Liver (tissue), 9 donors: ENCODE measurements around the gene CPLX4. TPM values are rescaled to one million over a fixed set of nuclear protein-coding genes. Genes with fewer than 3 reads are reported as not detected.

Experiments
- DNase-seq: peaks from one replicate; pipeline ENCODE4 v3.0.0-alpha.2; 2017; ENCODE audit warnings: low spot score
- H3K27ac ChIP-seq, 2 donors: one replicate each; pipeline ENCODE4 v1.7.0; 2013; ENCODE audit warnings: inconsistent platforms in 2 of 2, low read length in 2 of 2, control low read depth in 1 of 2, low read depth in 1 of 2, mild to moderate bottlenecking in 1 of 2
- H3K27me3 ChIP-seq, 4 donors: one replicate each; pipeline versions ENCODE4 v1.6.1 to v1.7.0; 2013; ENCODE audit warnings: low read length in 3 of 4, inconsistent platforms in 1 of 4, mild to moderate bottlenecking in 1 of 4, moderate library complexity in 1 of 4; ENCODE audit not compliant: control insufficient read depth in 4 of 4, insufficient read depth in 4 of 4
- H3K36me3 ChIP-seq, 4 donors: one replicate each; pipeline versions ENCODE4 v1.6.1 to v1.7.0; 2013; ENCODE audit warnings: low read length in 3 of 4, mild to moderate bottlenecking in 3 of 4, low read depth in 1 of 4, moderate library complexity in 1 of 4; ENCODE audit not compliant: control insufficient read depth in 4 of 4, insufficient read depth in 3 of 4
- H3K4me1 ChIP-seq, 4 donors: one replicate each; pipeline versions ENCODE4 v1.6.1 to v1.7.0; 2013; ENCODE audit warnings: low read length in 3 of 4, mild to moderate bottlenecking in 3 of 4, moderate library complexity in 1 of 4; ENCODE audit not compliant: control insufficient read depth in 4 of 4, insufficient read depth in 4 of 4
- H3K4me3 ChIP-seq, 3 donors: one replicate each; pipeline versions ENCODE4 v1.6.1 to v1.7.0; 2013; ENCODE audit warnings: low read length in 3 of 3, control low read depth in 1 of 3, low read depth in 1 of 3, mild to moderate bottlenecking in 1 of 3
- H3K9ac ChIP-seq, 2 donors: one replicate each; pipeline ENCODE4 v1.7.0; 2013; ENCODE audit warnings: low read length in 2 of 2, mild to moderate bottlenecking in 2 of 2, moderate library complexity in 2 of 2, control low read depth in 1 of 2, low read depth in 1 of 2
- H3K9me3 ChIP-seq, 4 donors: one replicate each; pipeline versions ENCODE4 v1.6.1 to v1.7.0; 2013; ENCODE audit warnings: low read length in 3 of 4; ENCODE audit not compliant: control insufficient read depth in 4 of 4
- EGR1 ChIP-seq, 2 donors: IDR thresholded peaks; 2 replicates each; pipeline ENCODE4 v1.6.1; 2016 to 2018; ENCODE audit warnings: antibody characterized with exemption in 2 of 2, low read depth in 2 of 2
- FOXA1 ChIP-seq: IDR thresholded peaks from 2 replicates; pipeline ENCODE4 v1.6.1; 2016; ENCODE audit warnings: antibody characterized with exemption
- FOXA2 ChIP-seq: IDR thresholded peaks from 2 replicates; pipeline ENCODE4 v1.6.1; 2016; ENCODE audit warnings: antibody characterized with exemption
- GABPA ChIP-seq, 2 donors: IDR thresholded peaks in 1 of 2; conservative IDR thresholded peaks in 1 of 2; 2 replicates each; pipeline ENCODE4 v1.6.1; 2016; ENCODE audit warnings: antibody characterized with exemption in 2 of 2, mild to moderate bottlenecking in 1 of 2, moderate library complexity in 1 of 2
- HNF4A ChIP-seq, 2 donors: conservative IDR thresholded peaks; 2 replicates each; pipeline ENCODE4 v1.6.1; 2016; ENCODE audit warnings: antibody characterized with exemption in 2 of 2, mild to moderate bottlenecking in 2 of 2
- HNF4G ChIP-seq: IDR thresholded peaks from 2 replicates; pipeline ENCODE4 v1.6.1; 2016; ENCODE audit warnings: antibody characterized with exemption
- JUND ChIP-seq, 2 donors: IDR thresholded peaks; 2 replicates each; pipeline ENCODE4 v1.6.1; 2016; ENCODE audit warnings: antibody characterized with exemption in 2 of 2
- NR2F2 ChIP-seq: IDR thresholded peaks from 2 replicates; pipeline ENCODE4 v1.6.1; 2016; ENCODE audit warnings: antibody characterized with exemption
- RAD21 ChIP-seq, 2 donors: IDR thresholded peaks; 2 replicates each; pipeline ENCODE4 v1.6.1; 2016; ENCODE audit warnings: antibody characterized with exemption in 2 of 2, mild to moderate bottlenecking in 2 of 2
- RXRA ChIP-seq, 2 donors: IDR thresholded peaks; 2 replicates each; pipeline ENCODE4 v1.6.1; 2017 to 2018; ENCODE audit warnings: antibody characterized with exemption in 2 of 2, mild to moderate bottlenecking in 1 of 2
- SP1 ChIP-seq: IDR thresholded peaks from 2 replicates; pipeline ENCODE4 v1.6.1; 2018; ENCODE audit warnings: antibody characterized with exemption, mild to moderate bottlenecking
- TAF1 ChIP-seq: conservative IDR thresholded peaks from 2 replicates; pipeline ENCODE4 v1.6.1; 2016; ENCODE audit warnings: antibody characterized with exemption, mild to moderate bottlenecking
- YY1 ChIP-seq: IDR thresholded peaks from 2 replicates; pipeline ENCODE4 v1.6.1; 2016; ENCODE audit warnings: antibody characterized with exemption, mild to moderate bottlenecking
- WGBS: extraction: QIAGEN DNeasy Blood & Tissue Kit; methylation state at CpG from one replicate; pipeline ENCODE4 v1.1.7; 2013; 5-methylcytosine and 5-hydroxymethylcytosine counted together
- polyA plus RNA-seq, 2 donors: library from polyadenylated mRNA; stranded (reverse) in 1 of 2; unstranded in 1 of 2; fragments of 200-250 nt in 1 of 2; fragments of >200 nt in 1 of 2; fragmentation: Nextera tagmentation in 1 of 2; extraction: Ambion mirVana in 1 of 2; gene quantifications; one replicate each; pipeline versions ENCODE4 v1.2.1 to v1.2.3, GENCODE V29; 2013 to 2015
- total RNA-seq, 2 donors: library from RNA; depleted of rRNA; stranded (reverse); fragments of >200 nt; gene quantifications; one replicate each; pipeline ENCODE4 v1.2.3, GENCODE V29; 2014
- TF ChIP-seq, protein P1 (sequence below): IDR thresholded peaks from 2 replicates; pipeline ENCODE4 v1.6.1; 2016; ENCODE audit warnings: antibody characterized with exemption
- TF ChIP-seq, protein P2 (sequence below): IDR thresholded peaks from 2 replicates; pipeline ENCODE4 v1.6.1; 2016; ENCODE audit warnings: antibody characterized with exemption, mild to moderate bottlenecking
- TF ChIP-seq, protein P3 (sequence below): IDR thresholded peaks from 2 replicates; pipeline ENCODE4 v1.6.1; 2016; ENCODE audit warnings: antibody characterized with exemption
- TF ChIP-seq, protein P4 (sequence below): fragments of 150-350 bp; IDR thresholded peaks from 2 replicates; pipeline ENCODE4 v1.5.1; 2017; ENCODE audit warnings: improper control_type of control experiment, low read depth, low read length; ENCODE audit not compliant: missing input control
- TF ChIP-seq, protein P5 (sequence below): IDR thresholded peaks from 2 replicates; pipeline ENCODE4 v1.6.1; 2016; ENCODE audit warnings: antibody characterized with exemption
- donor health status: healthy.
- donor health status: healthy.
- donor health status: healthy.
- donor health status: healthy.
- donor health status: healthy.

CPLX4 gene
- total and polyA plus RNA-seq, 4 donors, result not detected

DNA sequence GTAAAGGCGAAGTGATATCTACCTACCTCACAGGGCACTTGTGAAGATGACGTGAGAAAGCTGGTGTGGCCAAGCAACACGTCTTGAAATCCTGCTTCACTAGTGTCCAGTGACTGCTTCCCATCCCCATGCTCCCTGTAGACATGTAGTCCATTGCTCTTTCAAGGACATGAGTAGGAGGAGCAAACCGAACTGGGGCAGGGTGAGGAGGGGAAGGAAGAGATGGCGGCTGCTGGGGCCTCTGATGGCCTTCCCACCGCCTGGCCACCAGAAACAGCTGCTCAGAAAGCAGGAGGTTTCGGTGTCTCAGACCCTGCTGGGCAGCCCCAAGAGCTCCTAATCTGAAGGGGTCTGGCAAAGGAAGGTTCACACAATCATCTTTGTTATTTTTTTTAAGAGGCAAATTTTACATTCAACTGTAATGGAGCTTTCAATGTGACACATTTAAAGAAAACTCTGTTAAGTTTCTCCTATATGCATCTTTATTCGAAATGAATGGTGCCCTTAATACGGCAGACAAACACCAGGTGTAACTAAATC lies 14.7 kb downstream of the CPLX4 start:
- WGBS, result 82% methylated on average over 9 of the region's 9 CpGs
- Histone ChIP-seq H3K27me3 (peaks cover 0 to 5% (median 1%) of the 10 kb centered on the region in 4 donors), H3K4me1 (peaks cover 1 to 3% (median 2%) of the 10 kb centered on the region in 4 donors), H3K36me3 (no peaks in the 10 kb centered on the region), H3K9me3 (no peaks in the 10 kb centered on the region), H3K9ac (no peak overlapping the region), H3K4me3 (no peak overlapping the region), H3K27ac (no peak overlapping the region)
- TF ChIP-seq FOXA2, result no peak
- TF ChIP-seq YY1, result no peak
- no peak for TF ChIP-seq HNF4G
- DNase-seq, result no peak

DNA sequence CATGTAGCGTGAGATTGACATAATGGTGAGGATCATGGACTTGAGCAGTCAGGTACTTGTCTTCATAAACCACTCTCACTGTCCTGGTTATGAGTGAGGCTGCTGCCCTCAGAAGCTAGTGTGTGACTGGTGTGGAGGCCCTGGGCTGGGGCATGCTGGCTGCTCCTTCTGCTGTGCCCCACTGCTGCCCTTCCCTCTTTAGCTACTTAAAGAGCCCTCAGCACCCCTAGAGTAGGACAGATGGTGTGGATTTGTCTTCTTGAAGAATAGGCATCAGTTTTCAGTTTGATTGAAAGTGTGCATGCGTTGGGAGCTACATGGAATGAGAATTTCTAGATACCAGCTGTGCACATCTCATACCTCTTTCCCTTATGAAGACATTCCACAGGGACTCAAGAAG lies 15.4 kb downstream of the CPLX4 start:
- Histone ChIP-seq H3K4me1 (no peaks in the 10 kb centered on the region), H3K9me3 (no peaks in the 10 kb centered on the region), H3K27ac (no peak overlapping the region), H3K4me3 (no peak overlapping the region), H3K27me3 (peaks cover 0 to 4% (median 1%) of the 10 kb centered on the region in 4 donors), H3K36me3 (no peaks in the 10 kb centered on the region), H3K9ac (no peak overlapping the region)
- WGBS, result 88% methylated on average over 2 of the region's 2 CpGs
- no peak for DNase-seq
- TF ChIP-seq EGR1 (IDR thresholded peaks at IDR 0.05; ENCODE audit: low read depth in 2 of 2), result no peak
- no peak for TF ChIP-seq FOXA2
- no peak for TF ChIP-seq GABPA (IDR thresholded peaks at IDR 0.05 in 1 of 2, conservative IDR thresholded peaks at IDR 0.05 in 1 of 2)
- TF ChIP-seq, protein P1, sequence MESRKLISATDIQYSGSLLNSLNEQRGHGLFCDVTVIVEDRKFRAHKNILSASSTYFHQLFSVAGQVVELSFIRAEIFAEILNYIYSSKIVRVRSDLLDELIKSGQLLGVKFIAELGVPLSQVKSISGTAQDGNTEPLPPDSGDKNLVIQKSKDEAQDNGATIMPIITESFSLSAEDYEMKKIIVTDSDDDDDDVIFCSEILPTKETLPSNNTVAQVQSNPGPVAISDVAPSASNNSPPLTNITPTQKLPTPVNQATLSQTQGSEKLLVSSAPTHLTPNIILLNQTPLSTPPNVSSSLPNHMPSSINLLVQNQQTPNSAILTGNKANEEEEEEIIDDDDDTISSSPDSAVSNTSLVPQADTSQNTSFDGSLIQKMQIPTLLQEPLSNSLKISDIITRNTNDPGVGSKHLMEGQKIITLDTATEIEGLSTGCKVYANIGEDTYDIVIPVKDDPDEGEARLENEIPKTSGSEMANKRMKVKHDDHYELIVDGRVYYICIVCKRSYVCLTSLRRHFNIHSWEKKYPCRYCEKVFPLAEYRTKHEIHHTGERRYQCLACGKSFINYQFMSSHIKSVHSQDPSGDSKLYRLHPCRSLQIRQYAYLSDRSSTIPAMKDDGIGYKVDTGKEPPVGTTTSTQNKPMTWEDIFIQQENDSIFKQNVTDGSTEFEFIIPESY, result no peak
- TF ChIP-seq SP1, result no peak
- no peak for TF ChIP-seq HNF4A (conservative IDR thresholded peaks at IDR 0.05)
- TF ChIP-seq RXRA (IDR thresholded peaks at IDR 0.05), result no peak
- TF ChIP-seq, protein P2, sequence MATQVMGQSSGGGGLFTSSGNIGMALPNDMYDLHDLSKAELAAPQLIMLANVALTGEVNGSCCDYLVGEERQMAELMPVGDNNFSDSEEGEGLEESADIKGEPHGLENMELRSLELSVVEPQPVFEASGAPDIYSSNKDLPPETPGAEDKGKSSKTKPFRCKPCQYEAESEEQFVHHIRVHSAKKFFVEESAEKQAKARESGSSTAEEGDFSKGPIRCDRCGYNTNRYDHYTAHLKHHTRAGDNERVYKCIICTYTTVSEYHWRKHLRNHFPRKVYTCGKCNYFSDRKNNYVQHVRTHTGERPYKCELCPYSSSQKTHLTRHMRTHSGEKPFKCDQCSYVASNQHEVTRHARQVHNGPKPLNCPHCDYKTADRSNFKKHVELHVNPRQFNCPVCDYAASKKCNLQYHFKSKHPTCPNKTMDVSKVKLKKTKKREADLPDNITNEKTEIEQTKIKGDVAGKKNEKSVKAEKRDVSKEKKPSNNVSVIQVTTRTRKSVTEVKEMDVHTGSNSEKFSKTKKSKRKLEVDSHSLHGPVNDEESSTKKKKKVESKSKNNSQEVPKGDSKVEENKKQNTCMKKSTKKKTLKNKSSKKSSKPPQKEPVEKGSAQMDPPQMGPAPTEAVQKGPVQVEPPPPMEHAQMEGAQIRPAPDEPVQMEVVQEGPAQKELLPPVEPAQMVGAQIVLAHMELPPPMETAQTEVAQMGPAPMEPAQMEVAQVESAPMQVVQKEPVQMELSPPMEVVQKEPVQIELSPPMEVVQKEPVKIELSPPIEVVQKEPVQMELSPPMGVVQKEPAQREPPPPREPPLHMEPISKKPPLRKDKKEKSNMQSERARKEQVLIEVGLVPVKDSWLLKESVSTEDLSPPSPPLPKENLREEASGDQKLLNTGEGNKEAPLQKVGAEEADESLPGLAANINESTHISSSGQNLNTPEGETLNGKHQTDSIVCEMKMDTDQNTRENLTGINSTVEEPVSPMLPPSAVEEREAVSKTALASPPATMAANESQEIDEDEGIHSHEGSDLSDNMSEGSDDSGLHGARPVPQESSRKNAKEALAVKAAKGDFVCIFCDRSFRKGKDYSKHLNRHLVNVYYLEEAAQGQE, result no peak
- no peak for TF ChIP-seq NR2F2
- TF ChIP-seq, protein P3, sequence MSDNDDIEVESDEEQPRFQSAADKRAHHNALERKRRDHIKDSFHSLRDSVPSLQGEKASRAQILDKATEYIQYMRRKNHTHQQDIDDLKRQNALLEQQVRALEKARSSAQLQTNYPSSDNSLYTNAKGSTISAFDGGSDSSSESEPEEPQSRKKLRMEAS, result no peak
- TF ChIP-seq, protein P4, sequence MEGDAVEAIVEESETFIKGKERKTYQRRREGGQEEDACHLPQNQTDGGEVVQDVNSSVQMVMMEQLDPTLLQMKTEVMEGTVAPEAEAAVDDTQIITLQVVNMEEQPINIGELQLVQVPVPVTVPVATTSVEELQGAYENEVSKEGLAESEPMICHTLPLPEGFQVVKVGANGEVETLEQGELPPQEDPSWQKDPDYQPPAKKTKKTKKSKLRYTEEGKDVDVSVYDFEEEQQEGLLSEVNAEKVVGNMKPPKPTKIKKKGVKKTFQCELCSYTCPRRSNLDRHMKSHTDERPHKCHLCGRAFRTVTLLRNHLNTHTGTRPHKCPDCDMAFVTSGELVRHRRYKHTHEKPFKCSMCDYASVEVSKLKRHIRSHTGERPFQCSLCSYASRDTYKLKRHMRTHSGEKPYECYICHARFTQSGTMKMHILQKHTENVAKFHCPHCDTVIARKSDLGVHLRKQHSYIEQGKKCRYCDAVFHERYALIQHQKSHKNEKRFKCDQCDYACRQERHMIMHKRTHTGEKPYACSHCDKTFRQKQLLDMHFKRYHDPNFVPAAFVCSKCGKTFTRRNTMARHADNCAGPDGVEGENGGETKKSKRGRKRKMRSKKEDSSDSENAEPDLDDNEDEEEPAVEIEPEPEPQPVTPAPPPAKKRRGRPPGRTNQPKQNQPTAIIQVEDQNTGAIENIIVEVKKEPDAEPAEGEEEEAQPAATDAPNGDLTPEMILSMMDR, result no peak
- TF ChIP-seq, protein P5, sequence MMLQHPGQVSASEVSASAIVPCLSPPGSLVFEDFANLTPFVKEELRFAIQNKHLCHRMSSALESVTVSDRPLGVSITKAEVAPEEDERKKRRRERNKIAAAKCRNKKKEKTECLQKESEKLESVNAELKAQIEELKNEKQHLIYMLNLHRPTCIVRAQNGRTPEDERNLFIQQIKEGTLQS, result no peak
- TF ChIP-seq FOXA1, result no peak
- no peak for TF ChIP-seq TAF1
- TF ChIP-seq HNF4G, result no peak
- TF ChIP-seq JUND (IDR thresholded peaks at IDR 0.05), result no peak
- no peak for TF ChIP-seq RAD21 (IDR thresholded peaks at IDR 0.05)
- TF ChIP-seq YY1, result no peak
